OCI-LY7 (cell line): ENCODE data around the gene LAIR2. TPM values are rescaled to one million over a fixed set of nuclear protein-coding genes. Genes with fewer than 3 reads are reported as not detected.

Experiments
- BruUV-seq: library from RNA; stranded (reverse); fragments of 400-500 nt; replicated peaks from 2 replicates; lab custom pipeline; 2021; lab: Mats Ljungman, UMichigan
- CTCF ChIA-PET: fragments of 300-600 bp; sonication (Branson Sonifier 250); formaldehyde crosslinking; loops from one replicate; lab custom pipeline; 2022; ENCODE audit warnings: antibody characterized with exemption; ENCODE audit not compliant: unreplicated experiment; lab: Charles Lee
- POLR2A ChIA-PET: fragments of 300-600 bp; sonication (Branson Sonifier 250); formaldehyde crosslinking; loops from one replicate; lab custom pipeline; 2022; ENCODE audit warnings: antibody characterized with exemption; lab: Charles Lee
- DNase-seq: peaks from one replicate; pipeline ENCODE4 v3.0.0-alpha.2; 2015; ENCODE audit warnings: low spot score
- H2AFZ ChIP-seq: fragments of 200-600 bp; sonication (generic), shearing (Covaris generic); 2 replicates; pipeline ENCODE4 v1.6.1; 2014; ENCODE audit warnings: mild to moderate bottlenecking, antibody characterized with exemption, low read length, moderate library complexity
- H3K27ac ChIP-seq: fragments of 200-600 bp; sonication (generic); 2 replicates; pipeline ENCODE4 v1.5.1; 2014; ENCODE audit warnings: mixed run types, low read depth, mild to moderate bottlenecking, moderate library complexity, low read length, inconsistent platforms; ENCODE audit not compliant: poor library complexity, severe bottlenecking
- H3K36me3 ChIP-seq: fragments of 200-600 bp; sonication (generic); 2 replicates; pipeline ENCODE4 v1.6.1; 2014; ENCODE audit warnings: mild to moderate bottlenecking, antibody characterized with exemption, low read length, moderate library complexity, mixed read lengths; ENCODE audit not compliant: insufficient read depth
- H3K4me1 ChIP-seq: fragments of 200-600 bp; sonication (generic); 2 replicates; pipeline ENCODE4 v1.5.1; 2014; ENCODE audit warnings: mild to moderate bottlenecking, low read length; ENCODE audit not compliant: insufficient read depth, poor library complexity, severe bottlenecking
- H3K4me2 ChIP-seq: fragments of 200-600 bp; sonication (generic); 2 replicates; pipeline ENCODE4 v1.6.1; 2014; ENCODE audit warnings: mild to moderate bottlenecking, low read length
- H3K4me3 ChIP-seq: fragments of 200-600 bp; sonication (generic); 2 replicates; pipeline ENCODE4 v1.5.1; 2014; ENCODE audit warnings: mild to moderate bottlenecking, low read depth, low read length; ENCODE audit not compliant: poor library complexity, severe bottlenecking
- H3K79me2 ChIP-seq: fragments of 200-600 bp; sonication (generic); 2 replicates; pipeline ENCODE4 v1.6.1; 2016; ENCODE audit warnings: low read depth, mild to moderate bottlenecking, low read length, moderate library complexity, mixed read lengths; ENCODE audit not compliant: insufficient read depth
- H3K9me2 ChIP-seq: fragments of 200-600 bp; sonication (generic); 2 replicates; pipeline ENCODE4 v1.6.1; 2016; ENCODE audit warnings: mild to moderate bottlenecking, low read length, mixed read lengths; ENCODE audit not compliant: insufficient read depth
- H3K9me3 ChIP-seq: fragments of 200-600 bp; sonication (generic); 2 replicates; pipeline ENCODE4 v1.6.1; 2014; ENCODE audit warnings: mild to moderate bottlenecking, mixed run types, low read length, mixed read lengths
- H4K20me1 ChIP-seq: fragments of 200-600 bp; sonication (generic); 2 replicates; pipeline ENCODE4 v1.6.1; 2014; ENCODE audit warnings: mild to moderate bottlenecking, antibody characterized with exemption, low read length, moderate library complexity, mixed read lengths; ENCODE audit not compliant: insufficient read depth
- EZH2phosphoT487 ChIP-seq: fragments of 200-600 bp; sonication (generic); IDR thresholded peaks from 2 replicates; pipeline ENCODE4 v1.6.1; 2018; ENCODE audit warnings: low read depth, borderline replicate concordance, mild to moderate bottlenecking, mixed run types, antibody characterized with exemption, low read length, moderate library complexity, mixed read lengths
- intact Hi-C: fragments of 100-400 bp; cut with micrococcal nuclease; formaldehyde crosslinking; loops from one replicate; pipeline ENCODE4 v1.10.0; 2022; ENCODE audit not compliant: unreplicated experiment
- total RNA-seq, 2 experiments: library from RNA; depleted of rRNA in 1 of 2; stranded (reverse); fragments of >200 nt in 1 of 2; shearing (Covaris generic) in 1 of 2; gene quantifications; 2 replicates each; pipeline ENCODE4 v1.2.3, GENCODE V29; 2014 to 2022
- TF ChIP-seq, protein P1 (sequence below): fragments of 200-600 bp; sonication (generic); conservative IDR thresholded peaks from 2 replicates; pipeline ENCODE4 v1.5.1; 2014; ENCODE audit warnings: mild to moderate bottlenecking, antibody characterized with exemption, low read length, moderate library complexity, mixed read lengths

LAIR2 gene
- total RNA-seq, 2 experiments from 2014 or later, result not detected

DNA sequence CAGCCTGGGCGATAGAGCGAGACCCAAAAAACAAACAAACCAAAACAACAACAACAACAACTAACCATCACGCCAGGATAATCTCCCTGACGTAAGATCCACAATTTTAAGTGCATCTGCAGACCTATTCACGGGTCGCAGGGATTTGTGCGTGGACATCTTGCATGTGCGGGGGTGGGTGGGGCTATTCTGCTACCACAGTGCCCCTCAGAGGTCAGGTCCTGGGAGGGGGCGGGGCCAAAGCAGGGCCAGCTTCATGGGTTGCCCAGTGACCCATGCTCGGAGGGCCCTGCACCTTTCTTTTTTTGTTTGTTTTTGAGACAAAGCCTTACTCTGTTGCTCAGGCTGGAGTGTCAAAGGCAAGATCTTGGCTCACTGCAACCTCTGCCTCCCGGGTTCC lies 26.9 kb upstream of the LAIR2 start:
- H3K4me1 ChIP-seq, result no peaks in the 10 kb centered on the region
- ChIA-PET CTCF (no interaction called here), POLR2A (interaction anchor here (0.6 kb wide), 1 partner anchor 1267 kb away, joined by 3 read pairs; no protein-coding TSS in a partner anchor)
- BruUV-seq, result no TSS peak
- H3K79me2 ChIP-seq, result no peaks in the 10 kb centered on the region
- no peaks in the 10 kb centered on the region for H3K9me3 ChIP-seq
- H3K27ac ChIP-seq, result no peak overlapping the region
- no peak for DNase-seq
- TF ChIP-seq, protein P1, sequence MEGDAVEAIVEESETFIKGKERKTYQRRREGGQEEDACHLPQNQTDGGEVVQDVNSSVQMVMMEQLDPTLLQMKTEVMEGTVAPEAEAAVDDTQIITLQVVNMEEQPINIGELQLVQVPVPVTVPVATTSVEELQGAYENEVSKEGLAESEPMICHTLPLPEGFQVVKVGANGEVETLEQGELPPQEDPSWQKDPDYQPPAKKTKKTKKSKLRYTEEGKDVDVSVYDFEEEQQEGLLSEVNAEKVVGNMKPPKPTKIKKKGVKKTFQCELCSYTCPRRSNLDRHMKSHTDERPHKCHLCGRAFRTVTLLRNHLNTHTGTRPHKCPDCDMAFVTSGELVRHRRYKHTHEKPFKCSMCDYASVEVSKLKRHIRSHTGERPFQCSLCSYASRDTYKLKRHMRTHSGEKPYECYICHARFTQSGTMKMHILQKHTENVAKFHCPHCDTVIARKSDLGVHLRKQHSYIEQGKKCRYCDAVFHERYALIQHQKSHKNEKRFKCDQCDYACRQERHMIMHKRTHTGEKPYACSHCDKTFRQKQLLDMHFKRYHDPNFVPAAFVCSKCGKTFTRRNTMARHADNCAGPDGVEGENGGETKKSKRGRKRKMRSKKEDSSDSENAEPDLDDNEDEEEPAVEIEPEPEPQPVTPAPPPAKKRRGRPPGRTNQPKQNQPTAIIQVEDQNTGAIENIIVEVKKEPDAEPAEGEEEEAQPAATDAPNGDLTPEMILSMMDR, result no peak
- no peak for TF ChIP-seq EZH2phosphoT487
- no peaks in the 10 kb centered on the region for H4K20me1 ChIP-seq
- H3K4me3 ChIP-seq, result no peak overlapping the region
- H2AFZ ChIP-seq, result no peak overlapping the region
- H3K9me2 ChIP-seq, result no peaks in the 10 kb centered on the region
- intact Hi-C loops, result no loop called here
- no peak overlapping the region for H3K4me2 ChIP-seq
- no peaks in the 10 kb centered on the region for H3K36me3 ChIP-seq

DNA sequence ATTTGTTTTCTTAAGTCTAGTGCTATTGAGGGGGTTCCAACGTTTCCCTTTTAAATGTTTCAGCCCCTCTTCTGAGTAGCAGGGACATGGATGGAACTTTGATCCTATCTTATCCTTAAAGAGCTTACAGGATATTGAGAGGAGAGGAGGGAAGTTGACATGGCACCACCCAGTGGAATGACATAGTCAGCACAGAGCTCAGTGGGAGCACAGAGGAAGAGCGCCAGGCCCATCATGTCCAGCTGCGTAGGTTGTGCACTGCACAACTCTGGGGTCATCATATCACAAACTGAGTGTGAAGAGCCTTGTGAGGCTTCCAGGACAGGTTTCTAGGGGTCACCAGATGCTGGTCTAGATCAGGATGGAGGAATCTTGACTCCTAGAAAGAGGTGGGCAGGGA lies 25.0 kb upstream of the LAIR2 start:
- BruUV-seq, result no TSS peak
- no peaks in the 10 kb centered on the region for H3K79me2 ChIP-seq
- no peak overlapping the region for H3K4me3 ChIP-seq
- H4K20me1 ChIP-seq, result no peaks in the 10 kb centered on the region
- no peaks in the 10 kb centered on the region for H3K4me1 ChIP-seq
- no peaks in the 10 kb centered on the region for H3K36me3 ChIP-seq
- intact Hi-C loops, result loop anchor here (1.0 kb wide), 1 partner anchor 198 kb away; no protein-coding TSS in a partner anchor
- TF ChIP-seq EZH2phosphoT487, result no peak
- TF ChIP-seq, protein P1, result 0 out of 2 replicates have a peak, but pooled peaks have one; percentile 29
- no peak overlapping the region for H3K27ac ChIP-seq
- no peak overlapping the region for H3K4me2 ChIP-seq
- DNase-seq, result no peak
- no peaks in the 10 kb centered on the region for H3K9me3 ChIP-seq
- ChIA-PET CTCF (no interaction called here), POLR2A (no interaction called here)
- H3K9me2 ChIP-seq, result no peaks in the 10 kb centered on the region
- no peak overlapping the region for H2AFZ ChIP-seq

DNA sequence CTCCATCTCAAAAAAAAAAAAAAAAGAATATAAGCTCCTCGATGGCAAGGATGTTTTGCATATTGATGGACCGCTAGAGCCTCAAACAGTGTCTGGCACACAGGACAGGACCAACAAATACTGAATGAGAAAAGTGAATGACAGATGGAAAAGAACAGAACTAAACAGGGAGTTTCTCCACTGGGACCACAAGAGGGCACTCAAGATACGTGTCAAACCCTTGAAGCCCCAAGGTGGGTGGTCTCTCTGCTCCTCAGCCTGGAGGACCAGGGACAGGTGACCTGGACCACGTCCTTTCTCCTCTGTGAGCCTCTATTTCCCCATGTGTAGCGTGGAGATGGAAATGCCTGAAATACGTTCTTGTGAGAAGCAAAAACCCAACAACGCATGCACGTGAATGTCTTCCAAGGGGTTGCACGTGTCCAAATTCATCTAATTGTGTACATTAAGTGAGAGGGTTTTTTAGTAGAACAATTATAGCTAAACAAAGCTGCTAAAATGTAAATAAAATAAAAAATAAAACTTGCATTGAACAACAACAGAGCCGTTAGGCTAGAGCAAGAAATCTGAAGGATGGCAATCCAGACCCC lies 23.9 kb upstream of the LAIR2 start:
- H3K4me1 ChIP-seq, result no peaks in the 10 kb centered on the region
- H3K27ac ChIP-seq, result no peak overlapping the region
- H3K4me3 ChIP-seq, result no peak overlapping the region
- ChIA-PET CTCF (interaction anchor here (0.6 kb wide), 1 partner anchor 314 kb away, joined by 3 read pairs; no protein-coding TSS in a partner anchor), POLR2A (no interaction called here)
- no peaks in the 10 kb centered on the region for H3K9me2 ChIP-seq
- no peak overlapping the region for H3K4me2 ChIP-seq
- no peak overlapping the region for H2AFZ ChIP-seq
- no peaks in the 10 kb centered on the region for H4K20me1 ChIP-seq
- TF ChIP-seq EZH2phosphoT487, result no peak
- TF ChIP-seq, protein P1, result peak; percentile 81
- DNase-seq, result peak; percentile 70
- H3K9me3 ChIP-seq, result no peaks in the 10 kb centered on the region
- H3K79me2 ChIP-seq, result no peaks in the 10 kb centered on the region
- no TSS peak for BruUV-seq
- H3K36me3 ChIP-seq, result no peaks in the 10 kb centered on the region
- intact Hi-C loops, result loop anchor here (1.0 kb wide), 1 partner anchor 197 kb away; no protein-coding TSS in a partner anchor
